ENCODE measurements around the gene GATB.

GATB gene

GRCh38 chr4:151700566-151701316 lies 60.1 kb downstream of the GATB start:
- Histone ChIP-seq H2BK15ac (ENCODE audit: low read length) (no peak overlapping the region), H3K23ac (ENCODE audit: low read depth, low read length, poor library complexity) (no peak overlapping the region), H3K4me2 (ENCODE audit: insufficient read depth, low read length, poor library complexity, severe bottlenecking) (no peak overlapping the region), H3K4ac (ENCODE audit: low read length) (no peak overlapping the region), H4K91ac (ENCODE audit: low read depth, low read length, poor library complexity) (no peak overlapping the region), H3K27me3 (ENCODE audit: control insufficient read depth in 3 of 3, insufficient read depth in 3 of 3, low read depth in 1 of 3, low read length in 3 of 3) (no peaks in the 10 kb centered on the region), H3K27ac (replicated peaks; ENCODE audit: low read length) (no peak overlapping the region), H2BK120ac (ENCODE audit: low read depth, low read length) (no peak overlapping the region), H2AK5ac (ENCODE audit: low read depth, low read length) (no peak overlapping the region), H3K18ac (ENCODE audit: low read length) (no peak overlapping the region), H2AFZ (ENCODE audit: low read length) (no peak overlapping the region), H2BK12ac (ENCODE audit: low read length) (no peak overlapping the region), H3K36me3 (replicated peaks in 1 of 2; ENCODE audit: control insufficient read depth in 2 of 2, insufficient read depth in 2 of 2, low read length in 2 of 2) (peaks cover 4 to 29% of the 10 kb centered on the region in 2 donors), H2BK5ac (ENCODE audit: low read length) (no peak overlapping the region), H3K9ac (ENCODE audit: low read depth, low read length, poor library complexity) (no peak overlapping the region), H3K4me1 (ENCODE audit: control insufficient read depth in 2 of 2, insufficient read depth in 1 of 2, low read depth in 1 of 2, low read length in 2 of 2) (no peaks in the 10 kb centered on the region), H3K9me3 (replicated peaks in 1 of 2; ENCODE audit: control insufficient read depth in 2 of 2, insufficient read depth in 1 of 2, low read depth in 1 of 2, low read length in 2 of 2) (peaks cover 0 to 5% of the 10 kb centered on the region in 2 donors), H3K79me1 (ENCODE audit: low read depth, low read length) (no peaks in the 10 kb centered on the region), H3K4me3 (ENCODE audit: low read length in 2 of 2) (no peak overlapping the region), H4K8ac (ENCODE audit: low read depth, low read length) (no peak overlapping the region), H3K14ac (ENCODE audit: low read length) (no peak overlapping the region)
- no CpG with 5 or more reads among the region's 16 CpGs for WGBS, 2 donors (ENCODE audit: extremely low coverage in 2 of 2, insufficient read length in 2 of 2, insufficient replicate concordance in 1 of 2)
- no peak for DNase-seq (ENCODE audit: low spot score)

- Histone ChIP-seq H3K36me3 (replicated peaks in 1 of 2; ENCODE audit: control insufficient read depth in 2 of 2, insufficient read depth in 2 of 2, low read length in 2 of 2) (peaks cover 4 to 24% of the 10 kb centered on the region in 2 donors), H3K18ac (ENCODE audit: low read length) (no peak overlapping the region), H3K4me1 (ENCODE audit: control insufficient read depth in 2 of 2, insufficient read depth in 1 of 2, low read depth in 1 of 2, low read length in 2 of 2) (peaks cover under 1 to 3% of the 10 kb centered on the region in 2 donors), H4K91ac (ENCODE audit: low read depth, low read length, poor library complexity) (no peak overlapping the region), H3K27ac (replicated peaks; ENCODE audit: low read length) (no peak overlapping the region), H3K9ac (ENCODE audit: low read depth, low read length, poor library complexity) (no peak overlapping the region), H2BK15ac (ENCODE audit: low read length) (no peak overlapping the region), H3K4me2 (ENCODE audit: insufficient read depth, low read length, poor library complexity, severe bottlenecking) (no peak overlapping the region), H3K79me1 (ENCODE audit: low read depth, low read length) (no peaks in the 10 kb centered on the region), H3K23ac (ENCODE audit: low read depth, low read length, poor library complexity) (no peak overlapping the region), H3K4me3 (ENCODE audit: low read length in 2 of 2) (no peak overlapping the region), H3K14ac (ENCODE audit: low read length) (no peak overlapping the region), H3K9me3 (replicated peaks in 1 of 2; ENCODE audit: control insufficient read depth in 2 of 2, insufficient read depth in 1 of 2, low read depth in 1 of 2, low read length in 2 of 2) (peaks cover 0 to 5% of the 10 kb centered on the region in 2 donors), H2BK12ac (ENCODE audit: low read length) (no peak overlapping the region), H2AK5ac (ENCODE audit: low read depth, low read length) (no peak overlapping the region), H3K27me3 (ENCODE audit: control insufficient read depth in 3 of 3, insufficient read depth in 3 of 3, low read depth in 1 of 3, low read length in 3 of 3) (no peaks in the 10 kb centered on the region), H4K8ac (ENCODE audit: low read depth, low read length) (no peak overlapping the region), H2BK5ac (ENCODE audit: low read length) (no peak overlapping the region), H2BK120ac (ENCODE audit: low read depth, low read length) (no peak overlapping the region), H3K4ac (ENCODE audit: low read length) (no peak overlapping the region), H2AFZ (ENCODE audit: low read length) (no peak overlapping the region)
- DNase-seq (ENCODE audit: low spot score), result no peak
- no CpG with 5 or more reads among the region's 6 CpGs for WGBS, 2 donors (ENCODE audit: extremely low coverage in 2 of 2, insufficient read length in 2 of 2, insufficient replicate concordance in 1 of 2)
Measured at GRCh38 chr4:151698213-151698612, 62.6 kb downstream of the GATB start.

GRCh38 chr4:151694961-151695720 lies 65.7 kb downstream of the GATB start:
- DNase-seq (ENCODE audit: low spot score), result no peak
- no peak overlapping the region for H3K23ac ChIP-seq (ENCODE audit: low read depth, low read length, poor library complexity)
- no peak overlapping the region for H3K14ac ChIP-seq (ENCODE audit: low read length)
- peaks cover 0 to 11% of the 10 kb centered on the region in 2 donors for H3K36me3 ChIP-seq (replicated peaks in 1 of 2; ENCODE audit: control insufficient read depth in 2 of 2, insufficient read depth in 2 of 2, low read length in 2 of 2)
- H2BK15ac ChIP-seq (ENCODE audit: low read length), result no peak overlapping the region
- H2AK5ac ChIP-seq (ENCODE audit: low read depth, low read length), result no peak overlapping the region
- no peak overlapping the region for H2BK12ac ChIP-seq (ENCODE audit: low read length)
- no peak overlapping the region for H2BK5ac ChIP-seq (ENCODE audit: low read length)
- H4K8ac ChIP-seq (ENCODE audit: low read depth, low read length), result no peak overlapping the region
- H4K91ac ChIP-seq (ENCODE audit: low read depth, low read length, poor library complexity), result no peak overlapping the region
- peaks cover 0 to 5% of the 10 kb centered on the region in 2 donors for H3K9me3 ChIP-seq (replicated peaks in 1 of 2; ENCODE audit: control insufficient read depth in 2 of 2, insufficient read depth in 1 of 2, low read depth in 1 of 2, low read length in 2 of 2)
- WGBS, 2 donors (ENCODE audit: extremely low coverage in 2 of 2, insufficient read length in 2 of 2, insufficient replicate concordance in 1 of 2), result no CpG with 5 or more reads among the region's 13 CpGs
- no peak overlapping the region for H3K9ac ChIP-seq (ENCODE audit: low read depth, low read length, poor library complexity)
- H2BK120ac ChIP-seq (ENCODE audit: low read depth, low read length), result no peak overlapping the region
- H3K18ac ChIP-seq (ENCODE audit: low read length), result no peak overlapping the region
- no peaks in the 10 kb centered on the region for H3K79me1 ChIP-seq (ENCODE audit: low read depth, low read length)
- H3K27ac ChIP-seq (replicated peaks; ENCODE audit: low read length), result no peak overlapping the region
- no peak overlapping the region for H3K4me2 ChIP-seq (ENCODE audit: insufficient read depth, low read length, poor library complexity, severe bottlenecking)
- H3K4ac ChIP-seq (ENCODE audit: low read length), result no peak overlapping the region
- H3K4me1 ChIP-seq (ENCODE audit: control insufficient read depth in 2 of 2, insufficient read depth in 1 of 2, low read depth in 1 of 2, low read length in 2 of 2), result peaks cover 14 to 21% of the 10 kb centered on the region in 2 donors
- H3K27me3 ChIP-seq (ENCODE audit: control insufficient read depth in 3 of 3, insufficient read depth in 3 of 3, low read depth in 1 of 3, low read length in 3 of 3), result no peaks in the 10 kb centered on the region
- H3K4me3 ChIP-seq (ENCODE audit: low read length in 2 of 2), result no peak overlapping the region
- H2AFZ ChIP-seq (ENCODE audit: low read length), result no peak overlapping the region

Measured in neuronal stem cell (in vitro differentiated cells).